NCI-H146 treated with DMSO at 0.1 percent for 48 hours (cell line): ENCODE measurements around the gene INPP5D.

ENCODE experiments used
- DNase-seq: peaks from one replicate; lab custom pipeline; 2025; ENCODE audit not compliant: unreplicated experiment; lab: John Stamatoyannopoulos, UW

INPP5D gene

DNA sequence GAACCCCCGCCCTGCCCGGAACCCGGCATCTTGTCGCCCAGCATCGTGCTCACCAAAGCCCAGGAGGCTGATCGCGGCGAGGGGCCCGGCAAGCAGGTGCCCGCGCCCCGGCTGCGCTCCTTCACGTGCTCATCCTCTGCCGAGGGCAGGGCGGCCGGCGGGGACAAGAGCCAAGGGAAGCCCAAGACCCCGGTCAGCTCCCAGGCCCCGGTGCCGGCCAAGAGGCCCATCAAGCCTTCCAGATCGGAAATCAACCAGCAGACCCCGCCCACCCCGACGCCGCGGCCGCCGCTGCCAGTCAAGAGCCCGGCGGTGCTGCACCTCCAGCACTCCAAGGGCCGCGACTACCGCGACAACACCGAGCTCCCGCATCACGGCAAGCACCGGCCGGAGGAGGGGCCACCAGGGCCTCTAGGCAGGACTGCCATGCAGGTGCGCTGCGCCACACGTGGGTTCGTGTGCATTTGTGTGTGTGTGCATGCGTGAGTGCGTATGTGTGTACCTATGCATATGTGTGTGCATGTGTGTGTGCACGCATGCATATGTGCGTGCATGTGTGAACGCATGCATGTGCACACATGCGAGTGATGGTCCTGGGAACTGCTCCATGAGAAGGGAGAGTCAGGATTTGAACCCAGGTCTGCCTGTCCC, 144.3 kb downstream of the INPP5D start:
- no peak for DNase-seq

- DNase-seq: no peak
These were observed 148.4 kb downstream of the INPP5D start for GRCh38 chr2:233208382-233209116.

DNA sequence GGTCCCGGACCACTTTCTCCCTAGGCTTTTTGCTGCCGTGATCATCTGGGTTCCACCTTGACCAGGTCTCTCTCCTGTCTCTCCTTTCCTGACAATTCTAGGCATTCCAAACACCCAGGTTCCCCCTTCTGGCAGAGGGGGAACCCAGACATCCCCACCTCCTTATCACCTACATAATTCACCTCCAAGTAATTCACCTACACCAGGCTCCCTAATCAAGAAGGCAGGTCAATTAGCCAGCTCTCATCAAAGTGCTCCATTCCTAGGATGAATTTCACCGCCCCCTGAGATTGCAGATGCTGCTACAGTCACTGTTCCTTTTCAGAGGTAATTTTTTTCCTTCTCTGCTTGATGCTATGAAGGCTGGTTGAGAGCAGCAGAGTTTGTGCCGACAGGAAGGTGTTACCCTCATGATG, 149.0 kb downstream of the INPP5D start:
- DNase-seq: no peak

DNA sequence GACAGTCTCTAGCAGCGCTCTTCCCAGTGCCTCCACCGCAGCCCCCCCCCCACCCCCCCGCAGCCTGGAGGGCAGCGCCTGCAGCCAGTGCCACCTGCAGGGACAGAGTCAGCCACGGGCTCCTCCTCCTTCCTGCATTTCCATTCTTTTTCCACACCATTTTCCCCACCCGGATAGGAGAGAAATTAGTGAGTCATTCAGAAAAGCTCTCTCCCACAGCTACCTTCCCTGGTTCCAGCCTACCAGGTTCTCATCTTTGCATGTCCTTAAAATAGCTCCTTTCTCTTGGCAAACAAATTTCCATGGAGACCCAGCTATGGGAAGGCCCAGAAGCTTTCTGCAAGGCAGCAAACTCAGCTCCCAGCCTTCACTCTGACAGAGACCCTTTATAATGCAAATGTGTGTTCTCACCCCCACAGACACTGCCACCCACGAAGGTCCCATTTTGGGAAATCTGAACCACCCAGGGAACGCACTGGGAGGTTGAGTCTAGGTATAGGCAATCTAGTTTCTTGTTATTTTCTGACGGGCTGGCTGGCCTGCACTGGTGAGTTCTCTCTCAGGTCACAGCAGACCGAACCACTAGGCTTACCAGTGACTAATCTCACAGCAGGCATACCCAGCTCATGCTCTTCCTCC, 149.5 kb downstream of the INPP5D start:
- no peak for DNase-seq

DNA sequence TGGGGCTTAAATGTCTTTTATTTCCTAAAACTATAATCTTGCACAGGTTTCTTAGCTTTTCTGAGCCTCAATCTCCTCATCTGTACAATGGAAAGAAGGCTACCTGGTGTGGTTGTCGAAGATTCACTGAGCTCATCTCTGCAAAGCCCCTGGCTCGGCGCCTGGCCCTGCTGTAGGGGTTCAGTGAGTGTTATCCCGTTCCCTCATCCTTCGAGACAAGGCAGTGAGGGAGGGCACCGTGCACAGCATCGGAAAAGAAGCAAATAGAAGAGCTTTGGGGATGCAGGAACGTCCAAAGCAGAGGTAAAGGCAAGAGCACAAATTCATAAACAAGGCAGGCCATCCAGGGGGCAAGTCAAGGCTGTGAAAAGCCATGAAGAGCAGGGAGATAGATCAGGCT, 150.1 kb downstream of the INPP5D start:
- DNase-seq: no peak

DNA sequence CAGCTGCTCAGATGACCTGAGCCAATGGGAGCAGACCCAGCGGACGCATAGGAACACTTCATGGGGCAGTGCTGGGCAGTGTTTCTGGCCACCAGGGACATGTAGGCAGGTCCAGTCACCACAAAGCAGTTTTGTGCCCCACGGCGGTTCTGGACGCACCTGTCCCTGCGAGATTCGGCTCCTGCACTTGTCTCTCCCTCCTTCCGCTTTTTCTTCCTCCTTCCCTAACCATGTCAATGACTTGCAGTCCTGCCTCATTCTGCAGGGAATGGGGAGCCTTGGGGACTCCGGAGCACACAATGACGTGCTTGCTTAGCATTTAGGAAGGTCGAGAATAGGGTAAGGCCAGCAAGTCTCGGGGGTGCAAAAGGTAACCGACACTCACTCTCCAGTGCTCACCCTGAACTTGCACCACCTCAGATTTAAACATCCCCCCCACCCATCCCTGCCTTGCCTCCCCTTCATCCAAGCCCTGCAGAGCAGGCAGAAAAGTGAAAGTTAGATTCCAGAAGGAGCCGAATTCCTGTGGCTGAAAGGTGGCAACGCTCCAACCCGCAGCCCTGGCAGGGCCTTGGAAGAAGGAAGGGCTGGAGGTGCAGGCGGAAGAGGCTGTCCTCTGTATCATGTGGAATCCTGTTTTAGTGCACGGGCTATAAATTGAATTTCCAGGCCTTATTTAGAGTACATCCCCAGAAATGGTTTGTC, 150.9 kb downstream of the INPP5D start:
- no peak for DNase-seq

DNA sequence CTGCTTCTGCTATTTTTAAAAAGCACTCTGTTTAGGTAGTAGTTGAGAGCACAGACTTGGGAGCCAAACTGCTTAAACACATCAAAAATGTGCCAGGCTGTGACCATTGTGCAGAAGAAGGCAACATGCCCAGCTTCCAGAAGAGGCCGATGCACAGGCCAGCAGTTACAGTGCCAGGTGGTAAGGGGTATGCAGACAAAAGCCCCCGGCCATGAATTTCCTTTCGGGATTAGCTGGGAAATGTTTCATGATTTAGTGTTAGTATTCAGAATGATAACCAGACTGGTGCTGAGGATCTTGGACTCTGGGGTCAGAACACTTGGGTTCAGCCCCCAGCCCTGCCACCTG, 151.4 kb downstream of the INPP5D start:
- no peak for DNase-seq

DNA sequence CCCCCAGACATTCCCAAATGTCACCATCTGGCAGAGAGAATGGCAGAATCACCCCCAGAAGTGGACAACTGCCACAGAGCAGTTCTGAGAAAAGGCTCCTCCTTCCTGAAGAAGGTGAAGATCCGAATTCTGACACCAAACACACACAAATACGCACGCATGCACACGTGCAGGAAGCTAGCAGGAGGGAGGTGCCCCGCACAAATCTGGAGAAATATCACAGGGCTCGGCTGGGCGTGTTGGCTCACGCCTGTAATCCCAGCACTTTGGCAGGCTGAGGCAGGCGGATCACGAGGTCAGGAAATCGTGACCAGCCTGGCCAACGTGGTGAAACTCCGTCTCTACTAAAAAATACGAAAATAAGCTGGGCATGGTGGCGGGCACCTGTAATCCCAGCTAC, 152.9 kb downstream of the INPP5D start:
- no peak for DNase-seq

GRCh38 chr2:233213975-233214374, 153.8 kb downstream of the INPP5D start:
- DNase-seq: no peak

DNA sequence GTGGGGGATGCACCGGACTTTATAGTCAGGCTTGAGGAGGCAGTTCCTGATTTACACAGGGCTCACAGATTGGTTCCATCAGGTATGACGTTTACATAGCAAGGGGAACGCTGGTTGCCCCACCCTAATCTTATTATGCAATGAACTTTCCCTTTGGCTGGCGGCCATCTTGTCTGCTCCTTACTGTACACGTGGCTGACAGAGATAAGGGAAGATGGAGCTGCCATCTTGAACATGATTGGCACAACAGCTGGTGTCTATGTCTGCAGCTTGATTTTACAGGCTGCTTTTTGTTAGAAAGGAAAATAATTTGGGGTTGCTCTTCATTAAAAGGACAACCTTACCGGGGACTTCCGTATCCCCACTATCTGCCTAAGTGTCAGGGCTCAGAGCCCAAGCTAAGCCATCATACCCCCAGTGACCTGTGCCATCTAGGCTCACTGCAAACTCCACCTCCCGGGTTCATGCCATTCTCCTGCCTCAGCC, 157.8 kb downstream of the INPP5D start:
- no peak for DNase-seq

DNA sequence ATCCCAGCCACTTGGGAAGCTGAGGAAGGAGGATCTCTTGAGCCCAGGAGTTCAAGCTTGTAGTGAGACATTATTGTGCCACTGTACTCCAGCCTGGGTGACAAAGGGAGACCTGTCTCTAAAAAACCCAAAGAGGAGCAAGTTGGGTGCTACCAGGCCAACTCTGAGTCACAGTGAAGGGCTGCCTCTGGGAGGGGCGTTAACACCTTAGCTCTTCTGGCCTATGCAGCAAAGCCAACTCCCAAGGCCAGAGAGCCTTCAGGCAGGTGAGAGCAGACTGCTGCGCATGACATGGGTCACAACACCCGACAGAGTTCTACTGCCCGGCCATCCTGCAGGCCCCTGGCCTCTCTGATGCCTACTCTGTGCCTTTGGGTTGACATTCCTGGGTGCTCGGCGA, 158.7 kb downstream of the INPP5D start:
- DNase-seq: no peak

- DNase-seq: no peak
These were observed 159.7 kb downstream of the INPP5D start for GRCh38 chr2:233219848-233220247.

DNA sequence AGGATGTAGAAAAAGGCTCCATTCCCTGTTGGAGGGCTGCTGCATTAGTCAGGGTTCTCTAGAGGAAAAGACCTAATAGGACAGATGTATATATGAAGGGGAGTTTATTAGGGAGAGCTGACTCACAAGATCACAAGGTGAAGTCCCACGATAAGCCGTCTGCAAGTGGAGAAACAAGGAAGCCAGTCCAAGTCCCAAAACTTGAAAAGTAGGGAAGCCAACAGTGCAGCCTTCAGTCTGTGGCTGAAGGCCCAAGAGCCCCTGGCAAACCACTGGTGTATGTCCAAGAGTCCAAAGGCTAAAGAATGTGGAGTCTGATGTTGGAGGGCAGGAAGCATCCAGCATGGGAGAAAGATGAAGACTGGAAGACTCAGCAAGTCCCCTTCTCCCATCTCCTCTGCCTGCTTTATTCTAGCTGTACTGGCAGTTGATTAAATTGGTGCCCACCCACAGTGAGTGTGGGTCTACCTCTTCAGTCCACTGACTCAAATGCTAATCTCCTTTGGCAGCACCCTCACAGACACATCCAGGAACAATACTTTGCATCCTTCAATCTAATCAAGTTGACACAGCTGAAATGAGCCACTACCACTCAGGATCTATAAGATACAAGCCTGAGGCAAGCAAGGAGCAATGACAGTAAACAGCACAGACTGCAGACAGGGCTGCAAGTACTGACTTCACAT, 161.4 kb downstream of the INPP5D start:
- no peak for DNase-seq

- no peak for DNase-seq
These were observed 163.1 kb downstream of the INPP5D start for GRCh38 chr2:233223059-233223894.

DNA sequence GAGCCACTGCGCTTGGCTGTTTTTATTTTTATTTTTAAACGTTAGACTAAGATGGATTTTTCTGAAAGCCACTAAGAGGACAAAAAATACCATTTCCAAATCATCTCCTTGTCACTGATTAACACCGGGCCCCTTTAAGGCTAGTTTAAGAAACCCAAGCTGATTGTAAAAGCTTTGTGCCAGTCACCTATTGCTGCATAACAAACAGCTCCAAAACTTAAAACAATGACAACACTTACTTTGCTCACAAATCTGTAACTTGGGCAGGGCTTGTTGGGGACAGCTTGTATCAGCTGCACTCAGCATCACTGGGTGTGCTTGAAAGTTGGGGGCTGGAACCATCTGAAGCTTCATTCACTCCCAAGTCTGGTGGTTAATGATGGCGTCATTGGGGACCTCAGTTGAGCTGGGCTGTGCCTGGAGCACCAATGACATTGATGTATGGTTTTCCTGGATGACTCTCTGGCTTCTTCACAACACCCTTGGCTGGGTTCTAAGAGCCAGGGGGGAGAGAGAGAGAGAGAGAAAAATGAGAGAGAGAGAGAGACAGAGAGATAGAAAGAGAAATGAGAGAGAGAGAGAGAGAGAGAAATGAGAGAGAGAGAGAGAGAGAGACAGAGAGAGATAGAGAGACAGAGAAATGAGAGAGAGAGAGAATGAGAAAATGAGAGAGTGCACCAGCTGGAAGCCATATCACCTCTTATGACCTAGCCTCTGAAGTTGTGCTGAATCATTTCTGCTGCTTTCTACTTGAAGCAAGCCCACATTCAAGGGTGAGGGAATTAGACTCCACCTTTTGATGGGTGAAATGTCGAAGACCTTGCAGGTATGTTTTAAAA, 165.3 kb downstream of the INPP5D start:
- no peak for DNase-seq

DNA sequence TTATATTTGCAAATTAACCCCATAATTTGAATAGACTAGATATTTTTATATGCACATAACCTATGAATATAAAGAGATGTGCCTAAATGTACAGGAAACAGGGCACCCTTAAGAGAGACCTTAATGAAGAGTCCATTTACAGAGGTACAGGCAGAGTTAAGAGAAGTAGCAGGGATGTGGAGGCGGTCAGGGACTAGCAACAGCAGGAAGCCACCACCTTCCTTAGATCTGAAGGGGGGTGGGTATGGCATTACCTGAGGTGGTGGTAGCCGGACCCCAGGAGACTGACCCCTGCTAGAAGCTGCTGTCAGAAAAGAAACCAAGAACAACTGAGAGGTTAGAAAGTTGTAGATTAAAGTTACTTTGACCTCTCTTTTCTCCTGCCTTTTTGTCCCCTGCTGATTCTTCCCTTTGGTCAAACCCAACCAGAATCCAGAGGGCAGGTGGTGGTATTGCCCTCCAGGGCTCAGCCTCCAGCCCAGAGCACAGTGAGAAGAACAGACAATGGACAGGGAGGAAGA, 166.4 kb downstream of the INPP5D start:
- no peak for DNase-seq

GRCh38 chr2:233227346-233227978, 167.3 kb downstream of the INPP5D start:
- DNase-seq: no peak

GRCh38 chr2:233228376-233228775, 168.2 kb downstream of the INPP5D start:
- no peak for DNase-seq
